ENCODE results near the gene KMT2D.
A peak's percentile ranks its signal among the peaks of the same experiment; 100 is the strongest.

The KMT2D gene

DNA sequence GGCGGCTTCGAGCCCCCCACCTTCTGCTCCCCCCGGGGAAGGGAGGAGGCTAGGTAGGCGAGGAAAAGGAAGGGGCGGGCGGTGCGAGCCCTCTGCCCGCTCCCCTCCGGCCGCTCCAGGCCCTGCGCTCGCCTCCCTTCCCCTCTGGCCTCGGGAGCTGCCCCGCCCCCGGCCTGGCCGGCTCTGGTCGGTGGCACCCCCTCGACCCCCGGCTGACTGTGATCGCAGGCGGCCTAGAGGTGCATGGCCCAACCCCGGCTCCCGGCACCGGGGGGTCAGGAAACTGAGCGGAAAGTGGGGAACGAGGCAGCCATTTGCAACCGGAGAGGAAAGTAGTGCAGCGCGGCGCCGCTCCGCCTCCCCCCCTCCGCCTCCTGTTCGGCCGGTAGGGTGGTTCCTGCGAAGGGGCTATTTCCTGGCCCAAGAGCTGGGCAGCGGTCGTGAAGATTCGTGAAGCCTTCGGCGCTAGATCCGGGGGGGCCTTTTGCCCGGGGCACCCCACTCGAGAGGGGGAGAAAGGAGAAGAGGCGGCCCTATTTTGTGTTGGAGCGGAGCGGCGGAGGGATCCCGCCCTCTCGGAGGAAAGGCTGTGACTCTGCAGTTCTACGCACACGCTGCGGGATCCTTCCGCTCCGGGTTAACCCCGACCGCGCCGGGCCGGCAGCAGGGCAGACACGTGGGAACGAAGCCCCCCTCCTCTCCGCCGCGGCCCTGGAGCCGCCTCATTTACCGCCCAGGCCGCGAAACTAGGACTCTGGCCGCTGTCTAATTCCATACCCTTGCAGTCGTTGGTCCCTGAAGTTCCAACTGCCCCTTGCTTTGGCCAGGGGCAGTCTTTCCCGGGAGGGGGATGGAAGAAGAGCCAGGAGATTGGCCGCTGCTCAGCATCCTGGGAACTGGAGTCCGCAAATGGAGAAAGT lies at the start of gene KMT2D:
Gene KMT2D (minus strand): TSS at position 558 of the 920 bp plus-strand sequence. CDS start 5,470 bp downstream, outside the sequence.
- peak; percentile 86 to 92 for DNase-seq

DNA sequence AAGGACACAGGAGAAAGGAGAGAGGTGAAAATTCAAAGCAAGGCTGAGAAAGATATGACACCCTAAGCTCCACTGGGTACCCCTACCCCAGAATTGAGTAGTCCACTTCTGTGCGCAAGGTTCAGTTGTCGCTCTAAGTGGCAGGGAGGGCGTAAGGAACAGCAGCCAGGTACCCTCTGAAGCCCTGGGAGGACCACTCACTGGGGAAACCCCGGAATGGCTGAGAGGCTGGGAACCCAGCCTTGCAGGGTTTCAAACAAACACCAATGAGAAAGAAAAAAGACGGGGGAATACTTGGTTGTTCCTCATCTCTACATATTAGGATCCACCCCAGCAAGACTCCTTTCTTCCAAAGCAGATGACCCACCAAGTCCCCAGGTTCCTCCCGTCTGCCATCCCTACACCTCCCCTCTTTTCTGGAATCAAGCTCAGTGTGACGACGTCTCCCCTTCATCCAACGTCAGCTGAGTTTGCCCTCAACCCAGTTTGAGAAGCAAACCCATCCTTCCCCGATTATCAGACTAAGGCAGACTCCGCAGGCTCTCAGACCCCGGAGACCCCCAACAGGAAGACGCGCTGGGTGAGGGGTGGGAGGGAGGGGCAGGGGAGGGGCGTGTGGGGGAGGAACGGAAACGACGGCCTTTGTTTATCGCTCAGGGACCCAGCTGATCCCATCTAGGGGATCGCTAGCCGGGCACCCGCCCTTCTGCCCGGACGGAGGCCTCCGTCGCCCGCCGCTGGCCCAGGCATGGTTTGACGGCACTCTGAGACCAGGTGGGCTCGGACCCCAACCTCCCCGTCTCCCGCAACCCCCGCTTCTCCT lies 49.3 kb upstream of the KMT2D start:
- no peak for DNase-seq

GRCh38 chr12:49108958-49109404 lies 48.4 kb upstream of the KMT2D start:
- DNase-seq = no peak

GRCh38 chr12:49105504-49106084 lies 45.0 kb upstream of the KMT2D start:
- DNase-seq = no peak

DNA sequence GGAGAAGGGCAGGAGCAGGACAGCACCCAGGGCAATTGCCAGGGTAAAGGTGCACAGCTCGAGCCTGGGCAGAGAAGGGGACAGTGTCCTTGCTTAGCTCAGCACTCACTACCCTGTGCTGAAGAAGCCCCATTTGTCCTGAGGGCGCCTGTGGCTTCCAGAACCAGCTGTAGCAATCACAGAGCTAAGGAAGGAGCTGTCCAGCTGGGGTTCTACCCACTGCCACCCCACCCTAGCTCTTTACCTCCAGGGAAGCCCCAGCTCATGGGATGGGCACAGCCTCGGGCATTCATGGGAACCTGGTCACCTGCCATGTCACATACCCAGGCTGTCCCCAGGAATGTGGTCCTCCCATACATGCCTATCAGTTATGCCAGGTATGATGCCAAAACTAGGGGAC lies 44.2 kb upstream of the KMT2D start:
- no peak for DNase-seq

- DNase-seq = no peak
Measured at GRCh38 chr12:49100380-49100779, 39.8 kb upstream of the KMT2D start.

GRCh38 chr12:49098703-49099102 lies 38.1 kb upstream of the KMT2D start:
- no peak for DNase-seq

- DNase-seq = peak; percentile 28 to 32
Measured at GRCh38 chr12:49098035-49098451, 37.4 kb upstream of the KMT2D start.

GRCh38 chr12:49097381-49097780 lies 36.8 kb upstream of the KMT2D start:
- no peak for DNase-seq

DNA sequence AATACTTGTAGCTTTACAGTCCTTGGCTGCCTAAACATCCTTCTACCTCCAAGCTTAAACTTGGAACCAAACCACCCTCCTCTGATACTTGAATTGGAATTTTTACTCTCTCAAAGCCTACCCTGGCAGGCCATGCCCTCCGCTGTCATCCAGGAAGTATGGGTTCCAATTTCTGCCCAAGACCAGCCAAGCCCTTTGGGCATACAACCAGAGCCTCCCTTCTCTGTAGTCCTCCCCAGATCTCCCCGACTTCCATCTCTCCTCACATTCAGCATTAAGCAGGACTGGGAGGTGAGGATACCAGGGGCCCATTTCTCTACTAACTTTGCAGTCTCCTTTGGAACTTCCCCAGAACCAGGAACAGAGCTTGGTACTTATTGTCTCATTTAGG lies 34.4 kb upstream of the KMT2D start:
- no peak for DNase-seq

- peak in 1 of 2 donors; percentile 16 for DNase-seq
Measured at GRCh38 chr12:49094160-49094974, 33.8 kb upstream of the KMT2D start, which contains the start of gene DHH. Gene DHH (minus strand): TSS chr12:49094801. CDS start chr12:49094512, 289 bp downstream.

DNA sequence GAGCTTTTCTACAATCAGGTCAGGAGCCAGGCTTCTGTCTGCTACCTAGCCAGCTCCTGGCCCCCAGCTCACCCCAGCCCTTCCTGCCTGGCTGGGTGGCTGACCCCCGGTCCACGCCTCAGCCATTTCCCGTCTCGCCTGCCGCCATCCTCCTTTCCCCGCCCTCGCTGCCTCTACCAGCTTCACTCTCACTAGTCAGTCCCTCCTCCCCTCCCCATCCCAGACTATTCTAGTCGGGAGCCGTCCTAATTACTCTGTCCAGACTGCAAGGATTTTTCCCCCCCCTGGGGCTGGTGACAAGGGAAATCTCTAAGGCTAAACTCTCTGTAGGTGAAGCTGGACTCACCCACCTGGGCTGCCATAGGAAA lies 33.2 kb upstream of the KMT2D start:
- DNase-seq = no peak

DNA sequence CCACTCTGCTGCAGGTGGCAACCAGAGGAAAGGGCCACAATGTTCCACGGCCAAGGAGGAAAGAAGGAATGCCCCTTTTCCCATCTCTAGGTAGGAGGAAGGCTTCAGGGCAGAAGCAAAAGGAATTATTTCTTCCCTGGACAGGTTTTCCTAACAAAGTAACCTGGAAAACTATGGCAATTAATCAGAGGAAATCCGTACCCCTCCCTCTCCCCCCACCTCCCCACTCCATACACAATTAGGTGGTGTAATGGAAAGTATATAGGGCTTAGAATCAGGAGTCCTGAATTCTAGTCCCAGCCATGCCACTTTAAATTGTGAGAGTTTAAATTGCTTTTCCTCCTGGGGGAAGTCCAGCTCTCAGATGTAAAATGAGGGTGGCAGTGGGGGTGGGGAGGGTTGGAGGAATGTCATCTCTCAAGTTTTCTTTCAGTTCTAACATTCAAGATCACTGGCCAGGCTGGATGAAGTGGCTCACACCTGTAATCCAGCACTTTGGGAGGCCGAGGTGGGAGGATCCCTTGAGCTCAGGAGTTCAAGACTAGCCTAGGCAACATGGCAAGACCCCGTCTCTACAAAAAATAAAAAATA lies 32.3 kb upstream of the KMT2D start:
- no peak for DNase-seq

- DNase-seq = peak in 1 of 2 donors; percentile 38
Measured at GRCh38 chr12:49092086-49092815, 31.7 kb upstream of the KMT2D start.

DNA sequence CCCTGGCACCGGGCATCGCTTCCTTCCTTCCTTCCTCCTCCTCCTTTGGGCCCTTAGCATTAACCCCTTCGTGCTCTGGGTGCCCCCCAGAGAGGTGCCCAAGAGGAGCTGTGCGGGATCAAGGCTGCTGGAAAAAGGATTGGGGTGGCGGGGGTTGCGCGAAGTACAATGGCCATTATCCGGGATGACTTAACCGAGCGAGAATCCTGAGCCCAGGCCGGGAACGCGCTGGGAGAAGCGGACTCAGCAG lies 31.2 kb upstream of the KMT2D start:
- no peak for DNase-seq

GRCh38 chr12:49091056-49091835 lies 30.7 kb upstream of the KMT2D start:
- DNase-seq = no peak

GRCh38 chr12:49089821-49090773 lies 29.5 kb upstream of the KMT2D start:
- no peak for DNase-seq

- DNase-seq = no peak
Measured at GRCh38 chr12:49088932-49089330, 28.3 kb upstream of the KMT2D start.

Measured in hippocampal formation (tissue), 2 donors.